Stomach (tissue), 4 donors: ENCODE data around the gene THBS4.

Source experiments
- CTCF ChIP-seq, 7 experiments: fragments of 450-650 bp in 4 of 7; fragments of 200-600 bp in 3 of 7; sonication (generic) in 3 of 7; IDR thresholded peaks; one replicate each; pipeline ENCODE4 v1.5.1; 2016 to 2019; ENCODE audit warnings: antibody characterized with exemption in 7 of 7, control low read depth in 2 of 7, mild to moderate bottlenecking in 1 of 7
- EP300 ChIP-seq: sonication (generic); formaldehyde crosslinking; IDR thresholded peaks from one replicate; pipeline ENCODE4 v1.6.1; 2017; ENCODE audit warnings: antibody characterized with exemption
- POLR2A ChIP-seq, 4 donors: fragments of 450-650 bp; IDR thresholded peaks; one replicate each; pipeline ENCODE4 v1.6.1; 2016; ENCODE audit warnings: antibody characterized with exemption in 4 of 4, control low read depth in 2 of 4, mild to moderate bottlenecking in 1 of 4, moderate library complexity in 1 of 4

- no peak for TF ChIP-seq CTCF (IDR thresholded peaks at IDR 0.05)
- TF ChIP-seq EP300 = no peak
- TF ChIP-seq POLR2A (IDR thresholded peaks at IDR 0.05) = no peak
Measured at GRCh38 chr5:80093796-80094195, 58.6 kb downstream of the THBS4 start.
